HL-60 (cell line): ENCODE measurements around the gene ORC2.

Experiments
- DNase-seq, 2 experiments: peaks; one replicate each; pipeline ENCODE4 v3.0.0-alpha.2; 2010 to 2020; ENCODE audit warnings: low read depth in 1 of 2, low spot score in 1 of 2
- H3K27ac ChIP-seq: fragments of 250-450 bp; sonication (Bioruptor Pico); replicated peaks from 2 replicates; pipeline ENCODE4 v1.5.1; 2020; ENCODE audit warnings: mild to moderate bottlenecking, moderate library complexity
- H3K27me3 ChIP-seq: fragments of 250-450 bp; sonication (Bioruptor Pico); 2 replicates; pipeline ENCODE4 v1.5.1; 2021; ENCODE audit warnings: mild to moderate bottlenecking, moderate library complexity; ENCODE audit not compliant: insufficient read depth, poor library complexity, severe bottlenecking
- H3K4me3 ChIP-seq: replicated peaks from 2 replicates; pipeline ENCODE4 v1.5.1; 2011; ENCODE audit warnings: mild to moderate bottlenecking, control low read depth, low read length; ENCODE audit not compliant: insufficient read depth
- GABPA ChIP-seq: IDR thresholded peaks from 2 replicates; pipeline ENCODE4 v1.6.1; 2012; ENCODE audit warnings: low read depth
- POLR2AphosphoS5 ChIP-seq: IDR thresholded peaks from 2 replicates; pipeline ENCODE4 v1.6.1; 2012; ENCODE audit warnings: low read depth
- SPI1 ChIP-seq: IDR thresholded peaks from 2 replicates; pipeline ENCODE4 v1.6.1; 2012; ENCODE audit warnings: low read depth, mild to moderate bottlenecking, borderline replicate concordance
- long read RNA-seq: library from polyadenylated mRNA; unstranded; transcript quantifications from one replicate; pipeline ENCODE4 v2.0.0, GENCODE V29; 2020
- TF ChIP-seq, protein P1 (sequence below): IDR thresholded peaks from one replicate; pipeline ENCODE4 v1.5.1; 2011; ENCODE audit warnings: low read length, control low read depth, inconsistent platforms; ENCODE audit not compliant: insufficient read depth
- TF ChIP-seq, protein P2 (sequence below): IDR thresholded peaks from 2 replicates; pipeline ENCODE4 v1.6.1; 2012; ENCODE audit warnings: low read depth; ENCODE audit not compliant: insufficient replicate concordance

Gene ORC2
- long read RNA-seq, full-length matches to known transcripts, result 117 of 158 reads
- long read RNA-seq, partial matches to known transcripts, result 3 of 158 reads
- long read RNA-seq, other reads (novel, unspliced or antisense), result 38 of 158 reads

DNA sequence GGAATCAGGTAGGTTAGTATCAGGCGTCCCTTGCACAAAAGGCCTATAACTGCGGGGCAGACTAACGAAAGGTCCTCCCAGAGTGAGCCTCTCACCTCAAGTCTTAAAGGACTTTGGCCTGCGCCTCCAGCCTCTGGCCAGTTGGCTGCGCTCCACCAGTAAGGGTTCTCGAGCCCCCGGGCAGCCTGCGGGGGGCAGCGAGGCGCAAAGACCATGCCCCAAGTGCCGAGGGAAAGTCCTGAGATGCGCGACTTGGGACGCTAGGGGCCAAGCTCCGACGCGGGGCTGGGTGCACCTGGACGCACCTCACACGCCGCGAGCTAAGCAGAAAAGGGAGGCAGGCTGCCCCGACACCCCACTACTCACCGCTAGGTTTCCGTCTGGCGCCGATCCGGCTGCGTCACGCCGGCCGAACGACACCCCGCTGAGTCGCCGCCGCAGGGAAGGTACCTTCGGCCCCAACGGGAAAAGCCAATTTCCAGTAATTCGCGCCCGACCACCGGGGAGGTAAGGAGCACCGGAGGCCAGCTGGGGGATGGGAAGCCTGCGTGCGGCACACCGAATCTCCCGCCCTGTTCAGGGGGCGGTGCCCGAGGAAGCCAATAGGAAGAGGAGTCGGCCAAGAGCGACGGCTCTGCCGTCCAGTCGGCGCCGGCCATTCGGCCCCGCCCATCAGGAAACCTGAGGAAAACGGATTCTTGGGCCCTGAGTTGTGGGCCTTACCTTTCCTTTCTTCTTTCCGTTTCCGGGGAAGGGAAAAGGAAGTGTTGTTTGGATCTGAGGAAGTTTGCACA is at the start of gene ORC2:
Gene ORC2 (minus strand): TSS at position 537 of the 794 bp plus-strand sequence. CDS start 5,537 bp downstream, outside the sequence.
- H3K27ac ChIP-seq, result peak within 1 kb of the TSS; percentile 89
- no peaks in the 10 kb centered on the region for H3K27me3 ChIP-seq
- DNase-seq, result peak; percentile 92 to 95
- peak within 1 kb of the TSS; percentile 80 for H3K4me3 ChIP-seq
- TF ChIP-seq POLR2AphosphoS5 (no peak), SPI1 (peak; percentile 37; the same call in 1 of the 2 replicates), GABPA (peak; percentile 58)
- TF ChIP-seq, protein P1, sequence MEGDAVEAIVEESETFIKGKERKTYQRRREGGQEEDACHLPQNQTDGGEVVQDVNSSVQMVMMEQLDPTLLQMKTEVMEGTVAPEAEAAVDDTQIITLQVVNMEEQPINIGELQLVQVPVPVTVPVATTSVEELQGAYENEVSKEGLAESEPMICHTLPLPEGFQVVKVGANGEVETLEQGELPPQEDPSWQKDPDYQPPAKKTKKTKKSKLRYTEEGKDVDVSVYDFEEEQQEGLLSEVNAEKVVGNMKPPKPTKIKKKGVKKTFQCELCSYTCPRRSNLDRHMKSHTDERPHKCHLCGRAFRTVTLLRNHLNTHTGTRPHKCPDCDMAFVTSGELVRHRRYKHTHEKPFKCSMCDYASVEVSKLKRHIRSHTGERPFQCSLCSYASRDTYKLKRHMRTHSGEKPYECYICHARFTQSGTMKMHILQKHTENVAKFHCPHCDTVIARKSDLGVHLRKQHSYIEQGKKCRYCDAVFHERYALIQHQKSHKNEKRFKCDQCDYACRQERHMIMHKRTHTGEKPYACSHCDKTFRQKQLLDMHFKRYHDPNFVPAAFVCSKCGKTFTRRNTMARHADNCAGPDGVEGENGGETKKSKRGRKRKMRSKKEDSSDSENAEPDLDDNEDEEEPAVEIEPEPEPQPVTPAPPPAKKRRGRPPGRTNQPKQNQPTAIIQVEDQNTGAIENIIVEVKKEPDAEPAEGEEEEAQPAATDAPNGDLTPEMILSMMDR, result peak; percentile 24
- TF ChIP-seq, protein P2, sequence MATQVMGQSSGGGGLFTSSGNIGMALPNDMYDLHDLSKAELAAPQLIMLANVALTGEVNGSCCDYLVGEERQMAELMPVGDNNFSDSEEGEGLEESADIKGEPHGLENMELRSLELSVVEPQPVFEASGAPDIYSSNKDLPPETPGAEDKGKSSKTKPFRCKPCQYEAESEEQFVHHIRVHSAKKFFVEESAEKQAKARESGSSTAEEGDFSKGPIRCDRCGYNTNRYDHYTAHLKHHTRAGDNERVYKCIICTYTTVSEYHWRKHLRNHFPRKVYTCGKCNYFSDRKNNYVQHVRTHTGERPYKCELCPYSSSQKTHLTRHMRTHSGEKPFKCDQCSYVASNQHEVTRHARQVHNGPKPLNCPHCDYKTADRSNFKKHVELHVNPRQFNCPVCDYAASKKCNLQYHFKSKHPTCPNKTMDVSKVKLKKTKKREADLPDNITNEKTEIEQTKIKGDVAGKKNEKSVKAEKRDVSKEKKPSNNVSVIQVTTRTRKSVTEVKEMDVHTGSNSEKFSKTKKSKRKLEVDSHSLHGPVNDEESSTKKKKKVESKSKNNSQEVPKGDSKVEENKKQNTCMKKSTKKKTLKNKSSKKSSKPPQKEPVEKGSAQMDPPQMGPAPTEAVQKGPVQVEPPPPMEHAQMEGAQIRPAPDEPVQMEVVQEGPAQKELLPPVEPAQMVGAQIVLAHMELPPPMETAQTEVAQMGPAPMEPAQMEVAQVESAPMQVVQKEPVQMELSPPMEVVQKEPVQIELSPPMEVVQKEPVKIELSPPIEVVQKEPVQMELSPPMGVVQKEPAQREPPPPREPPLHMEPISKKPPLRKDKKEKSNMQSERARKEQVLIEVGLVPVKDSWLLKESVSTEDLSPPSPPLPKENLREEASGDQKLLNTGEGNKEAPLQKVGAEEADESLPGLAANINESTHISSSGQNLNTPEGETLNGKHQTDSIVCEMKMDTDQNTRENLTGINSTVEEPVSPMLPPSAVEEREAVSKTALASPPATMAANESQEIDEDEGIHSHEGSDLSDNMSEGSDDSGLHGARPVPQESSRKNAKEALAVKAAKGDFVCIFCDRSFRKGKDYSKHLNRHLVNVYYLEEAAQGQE, result no peak

DNA sequence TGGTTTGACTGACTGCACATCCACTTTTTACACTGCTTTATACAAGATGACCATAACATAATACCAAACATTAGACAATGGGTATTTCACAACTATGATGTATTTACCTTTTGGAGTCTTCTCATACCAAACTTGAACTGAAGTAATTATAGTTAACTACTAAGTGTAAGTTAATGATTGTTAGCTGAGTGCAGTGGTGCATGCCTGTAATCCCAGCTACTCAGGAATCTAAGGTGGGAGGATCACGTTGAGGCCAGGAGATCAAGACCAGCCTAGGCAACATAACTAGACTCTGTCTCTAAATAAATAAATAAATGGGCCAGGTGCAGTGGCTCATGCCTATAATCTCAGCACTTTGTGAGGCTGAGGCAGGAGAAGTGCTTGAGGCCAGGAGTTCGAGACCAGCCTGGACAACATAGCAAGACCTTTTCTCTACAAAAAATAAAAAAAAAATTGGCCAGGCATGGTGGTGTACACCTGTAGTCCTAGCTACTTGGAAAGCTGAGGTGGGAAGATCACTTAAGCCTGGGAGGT is 44.9 kb upstream of the ORC2 start:
- Histone ChIP-seq H3K27me3 (no peaks in the 10 kb centered on the region), H3K27ac (no peak overlapping the region), H3K4me3 (no peak overlapping the region)
- TF ChIP-seq GABPA (no peak), SPI1 (no peak), POLR2AphosphoS5 (no peak)
- TF ChIP-seq, protein P1, result no peak
- TF ChIP-seq, protein P2, result no peak
- no peak for DNase-seq

DNA sequence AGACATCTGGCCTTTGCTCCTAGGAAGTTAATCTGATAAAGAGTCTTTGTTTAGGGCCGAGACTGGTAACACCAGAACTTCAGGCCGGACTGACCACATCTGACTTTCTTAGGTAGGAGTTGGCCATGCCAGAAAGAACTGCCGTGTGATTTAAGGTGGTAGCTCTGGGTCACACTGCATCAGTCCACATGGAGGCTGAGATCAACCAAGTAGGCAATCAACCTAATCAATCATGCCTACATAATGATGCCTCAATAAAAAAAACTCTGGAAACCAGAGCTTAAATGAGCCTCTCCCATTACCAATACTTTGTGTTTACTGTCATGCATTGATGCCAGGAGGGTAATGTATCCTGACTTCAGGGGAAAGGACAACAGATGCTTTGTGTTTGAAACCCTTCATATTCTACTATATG is 44.1 kb upstream of the ORC2 start:
- Histone ChIP-seq H3K4me3 (no peak overlapping the region), H3K27me3 (no peaks in the 10 kb centered on the region), H3K27ac (no peak overlapping the region)
- TF ChIP-seq GABPA (no peak), SPI1 (no peak), POLR2AphosphoS5 (no peak)
- TF ChIP-seq, protein P1, result no peak
- TF ChIP-seq, protein P2, result no peak
- DNase-seq, result no peak
